IMR-90 (cell line): ENCODE measurements around the gene TEC. TPM values are rescaled to one million over a fixed set of nuclear protein-coding genes. Genes with fewer than 3 reads are reported as not detected.

Source experiments
- ATAC-seq: fragments of 200-7000 bp; cut with Tn5 transposase; 2 replicates; pipeline ENCODE4 v1.9.1; 2020; ENCODE audit warnings: low read depth, mild to moderate bottlenecking, moderate library complexity
- BruUV-seq: library from RNA; stranded (reverse); fragments of 400-500 nt; replicated peaks from 2 replicates; lab custom pipeline; 2021; lab: Mats Ljungman, UMichigan
- CTCF ChIA-PET: fragments of 300-600 bp; formaldehyde crosslinking; extraction: SDS; loops from one replicate; lab custom pipeline; 2021; ENCODE audit warnings: antibody characterized with exemption; lab: Yijun Ruan, JAX
- POLR2A ChIA-PET: fragments of 300-600 bp; sonication (Branson Sonifier 250); formaldehyde crosslinking; loops from one replicate; lab custom pipeline; 2022; ENCODE audit warnings: antibody characterized with exemption; ENCODE audit not compliant: unreplicated experiment; lab: Charles Lee
- DNase-seq: peaks from one replicate; pipeline ENCODE4 v3.0.0; 2013
- H2AFZ ChIP-seq: replicated peaks from 2 replicates; pipeline ENCODE3; 2013; ENCODE audit warnings: low read length, mild to moderate bottlenecking; ENCODE audit not compliant: poor library complexity
- H2AK5ac ChIP-seq: 2 replicates; pipeline ENCODE4 v1.6.1; 2013; ENCODE audit warnings: low read depth, low read length, inconsistent platforms
- H2AK9ac ChIP-seq: replicated peaks from 2 replicates; pipeline ENCODE3; 2013; ENCODE audit warnings: mild to moderate bottlenecking, low read depth, low read length, moderate library complexity; ENCODE audit not compliant: poor library complexity
- H2BK120ac ChIP-seq: 2 replicates; pipeline ENCODE4 v1.6.1; 2013; ENCODE audit warnings: low read depth, low read length, inconsistent platforms
- H2BK15ac ChIP-seq: 3 replicates; pipeline ENCODE4 v1.6.1; 2013; ENCODE audit warnings: low read depth, low read length, inconsistent platforms
- H2BK20ac ChIP-seq: 2 replicates; pipeline ENCODE4 v1.6.1; 2013; ENCODE audit warnings: low read depth, mild to moderate bottlenecking, inconsistent platforms, low read length, moderate library complexity
- H2BK5ac ChIP-seq: 2 replicates; pipeline ENCODE4 v1.6.1; 2013; ENCODE audit warnings: mild to moderate bottlenecking, low read depth, low read length, inconsistent platforms; ENCODE audit not compliant: poor library complexity, severe bottlenecking
- H3K14ac ChIP-seq: replicated peaks from 2 replicates; pipeline ENCODE4 v1.6.1; 2013; ENCODE audit warnings: low read depth, low read length, inconsistent platforms
- H3K18ac ChIP-seq: 2 replicates; pipeline ENCODE4 v1.6.1; 2013; ENCODE audit warnings: low read depth, low read length, control low read depth
- H3K23ac ChIP-seq: 2 replicates; pipeline ENCODE4 v1.6.1; 2013; ENCODE audit warnings: low read depth, low read length, inconsistent platforms
- H3K27ac ChIP-seq: 2 replicates; pipeline ENCODE4 v1.5.1; 2013; ENCODE audit warnings: mild to moderate bottlenecking, control low read depth, low read length; ENCODE audit not compliant: insufficient read depth
- H3K27me3 ChIP-seq: 2 replicates; pipeline ENCODE4 v1.6.1; 2013; ENCODE audit warnings: low read length; ENCODE audit not compliant: control insufficient read depth, insufficient read depth
- H3K36me3 ChIP-seq: 2 replicates; pipeline ENCODE4 v1.6.1; 2013; ENCODE audit warnings: low read length, mixed read lengths; ENCODE audit not compliant: control insufficient read depth, insufficient read depth
- H3K4ac ChIP-seq: 2 replicates; pipeline ENCODE4 v1.6.1; 2013; ENCODE audit warnings: low read depth, low read length, inconsistent platforms
- H3K4me1 ChIP-seq: 2 replicates; pipeline ENCODE4 v1.6.1; 2013; ENCODE audit warnings: low read length, mixed read lengths; ENCODE audit not compliant: control insufficient read depth, insufficient read depth
- H3K4me2 ChIP-seq: 2 replicates; pipeline ENCODE4 v1.6.1; 2013; ENCODE audit warnings: low read depth, mild to moderate bottlenecking, control low read depth, low read length, moderate library complexity
- H3K4me3 ChIP-seq: 2 replicates; pipeline ENCODE4 v1.5.1; 2013; ENCODE audit warnings: low read depth, mild to moderate bottlenecking, control low read depth, low read length, moderate library complexity; ENCODE audit not compliant: insufficient read depth
- H3K56ac ChIP-seq: 2 replicates; pipeline ENCODE4 v1.6.1; 2013; ENCODE audit warnings: low read length, inconsistent platforms; ENCODE audit not compliant: insufficient read depth; ENCODE audit errors: extremely low read depth
- H3K79me1 ChIP-seq, 2 experiments: 2 replicates each; pipeline ENCODE4 v1.6.1; 2013; ENCODE audit warnings: low read length in 2 of 2, inconsistent platforms in 1 of 2, low read depth in 1 of 2
- H3K9ac ChIP-seq: 2 replicates; pipeline ENCODE4 v1.6.1; 2013; ENCODE audit warnings: low read depth, low read length, control low read depth
- H3K9me1 ChIP-seq: 2 replicates; pipeline ENCODE4 v1.6.1; 2013; ENCODE audit warnings: low read length, inconsistent platforms; ENCODE audit not compliant: insufficient read depth
- H3K9me3 ChIP-seq: 2 replicates; pipeline ENCODE4 v1.6.1; 2013; ENCODE audit warnings: low read length; ENCODE audit not compliant: control insufficient read depth, insufficient read depth
- H4K20me1 ChIP-seq: 2 replicates; pipeline ENCODE4 v1.6.1; 2013; ENCODE audit warnings: low read length, inconsistent platforms; ENCODE audit not compliant: insufficient read depth
- H4K5ac ChIP-seq: 2 replicates; pipeline ENCODE4 v1.6.1; 2013; ENCODE audit warnings: mild to moderate bottlenecking, low read depth, low read length, control low read depth
- H4K8ac ChIP-seq, 2 experiments: 2 replicates each; pipeline ENCODE4 v1.6.1; 2013; ENCODE audit warnings: low read depth in 2 of 2, low read length in 2 of 2, control low read depth in 1 of 2, inconsistent platforms in 1 of 2
- H4K91ac ChIP-seq: 2 replicates; pipeline ENCODE4 v1.6.1; 2013; ENCODE audit warnings: low read depth, low read length, inconsistent platforms; ENCODE audit not compliant: insufficient read depth
- BHLHE40 ChIP-seq: fragments of 150-350 bp; IDR thresholded peaks from 2 replicates; pipeline ENCODE4 v1.6.1; 2016; ENCODE audit warnings: mild to moderate bottlenecking, low read depth, low read length
- CEBPB ChIP-seq: IDR thresholded peaks from 2 replicates; pipeline ENCODE4 v1.6.1; 2012; ENCODE audit warnings: low read depth, low read length, improper control_type of control experiment
- CHD1 ChIP-seq: IDR thresholded peaks from 2 replicates; pipeline ENCODE4 v1.6.1; 2012; ENCODE audit warnings: low read depth, low read length, improper control_type of control experiment
- ELK1 ChIP-seq: fragments of 150-350 bp; IDR thresholded peaks from 2 replicates; pipeline ENCODE4 v1.6.1; 2016; ENCODE audit warnings: low read depth, mild to moderate bottlenecking, low read length, moderate library complexity, borderline replicate concordance
- FOS ChIP-seq: fragments of 150-350 bp; IDR thresholded peaks from 2 replicates; pipeline ENCODE4 v1.6.1; 2016; ENCODE audit warnings: low read depth, low read length
- MAZ ChIP-seq: IDR thresholded peaks from 2 replicates; pipeline ENCODE4 v1.6.1; 2012; ENCODE audit warnings: low read depth, mild to moderate bottlenecking, low read length, improper control_type of control experiment, moderate library complexity, borderline replicate concordance
- MXI1 ChIP-seq: IDR thresholded peaks from 2 replicates; pipeline ENCODE4 v1.6.1; 2012; ENCODE audit warnings: low read depth, mild to moderate bottlenecking, low read length, moderate library complexity, borderline replicate concordance
- NFE2L2 ChIP-seq: fragments of 150-350 bp; IDR thresholded peaks from 2 replicates; pipeline ENCODE4 v1.6.1; 2016; ENCODE audit warnings: low read depth, mild to moderate bottlenecking, low read length
- POLR2A ChIP-seq: IDR thresholded peaks from 2 replicates; pipeline ENCODE4 v1.6.1; 2012; ENCODE audit warnings: mild to moderate bottlenecking, low read depth, low read length
- RAD21 ChIP-seq: IDR thresholded peaks from 2 replicates; pipeline ENCODE4 v1.6.1; 2012; ENCODE audit warnings: low read length, improper control_type of control experiment
- RCOR1 ChIP-seq: IDR thresholded peaks from 2 replicates; pipeline ENCODE4 v1.6.1; 2012; ENCODE audit warnings: mild to moderate bottlenecking, low read length, improper control_type of control experiment; ENCODE audit not compliant: insufficient replicate concordance
- SMC3 ChIP-seq: fragments of 150-350 bp; IDR thresholded peaks from 2 replicates; pipeline ENCODE4 v1.6.1; 2016; ENCODE audit warnings: low read depth, mild to moderate bottlenecking, antibody characterized with exemption, low read length, moderate library complexity
- USF2 ChIP-seq: fragments of 150-350 bp; IDR thresholded peaks from 2 replicates; pipeline ENCODE4 v1.6.1; 2017; ENCODE audit warnings: mild to moderate bottlenecking, antibody characterized with exemption, low read length, low read depth
- WGBS, 2 experiments: methylation state at CpG; one replicate each; pipeline versions ENCODE4 v1.1.5 to v1.1.7; 2013; ENCODE audit warnings: missing lambda C conversion rate in 2 of 2; ENCODE audit not compliant: insufficient read length in 1 of 2; ENCODE audit errors: extremely low coverage in 2 of 2; 5-methylcytosine and 5-hydroxymethylcytosine counted together
- dilution Hi-C: fragments of 300-500 bp; cut with HindIII; formaldehyde crosslinking; loops from one replicate; pipeline ENCODE4 v1.14.3; 2018; ENCODE audit warnings: low sequenced_read_pairs; ENCODE audit not compliant: unreplicated experiment
- in situ Hi-C: fragments of 300-500 bp; cut with MboI; formaldehyde crosslinking; loops from 3 replicates; pipeline ENCODE4 v1.14.3; 2019; ENCODE audit warnings: low sequenced_read_pairs, inconsistent platforms, mixed read lengths
- intact Hi-C: fragments of 100-400 bp; cut with micrococcal nuclease; formaldehyde crosslinking; loops from 2 replicates; pipeline ENCODE4 v1.10.0; 2022
- polyA plus RNA-seq, 3 experiments: library from polyadenylated mRNA; depleted of rRNA; stranded (reverse); fragments of >200 nt; gene quantifications; 2 replicates each; pipeline ENCODE4 v1.2.3, GENCODE V29; 2012; ENCODE audit warnings: low replicate concordance in 1 of 3
- total RNA-seq: library from RNA; depleted of rRNA; stranded (reverse); fragments of >200 nt; gene quantifications from 2 replicates; pipeline ENCODE4 v1.2.3, GENCODE V29; 2012

The TEC gene
- total and polyA plus RNA-seq, 2 of the 4 experiments (the other 2 are of a cell fraction) = 0.39 to 0.54 TPM

- Histone ChIP-seq H2AK9ac (no peak overlapping the region), H2BK120ac (no peak overlapping the region), H2AK5ac (no peak overlapping the region), H3K14ac (no peak overlapping the region), H2BK20ac (no peak overlapping the region), H3K4me2 (no peak overlapping the region), H3K4ac (no peak overlapping the region), H2AFZ (peak overlapping the region; percentile 75), H4K91ac (no peak overlapping the region), H3K4me3 (no peak overlapping the region), H3K56ac (no peak overlapping the region), H2BK5ac (no peak overlapping the region), H3K4me1 (peaks cover 5% of the 10 kb centered on the region), H4K5ac (no peak overlapping the region), H3K9ac (no peak overlapping the region), H4K8ac (no peak overlapping the region), H3K18ac (no peak overlapping the region), H3K36me3 (no peaks in the 10 kb centered on the region), H3K23ac (no peak overlapping the region), H4K20me1 (no peaks in the 10 kb centered on the region), H3K27me3 (no peaks in the 10 kb centered on the region), H3K27ac (no peak overlapping the region), H3K9me1 (peaks cover 5% of the 10 kb centered on the region), H3K9me3 (no peaks in the 10 kb centered on the region), H3K79me1 (no peaks in the 10 kb centered on the region), H2BK15ac (no peak overlapping the region)
- DNase-seq = peak; percentile 21
- WGBS, 2 experiments = no CpG with 5 or more reads among the region's 6 CpGs
- no peak for ATAC-seq
- BruUV-seq = no TSS peak
- TF ChIP-seq BHLHE40 (no peak), MXI1 (no peak), SMC3 (no peak), FOS (no peak), CHD1 (no peak), MAZ (no peak), POLR2A (no peak), CEBPB (no peak), RCOR1 (no peak), ELK1 (no peak), NFE2L2 (no peak), RAD21 (no peak), USF2 (no peak)
- POLR2A ChIA-PET = no interaction called here
- intact Hi-C loops = no loop called here
- dilution Hi-C loops = no loop called here
- CTCF ChIA-PET = no interaction called here
- in situ Hi-C loops = no loop called here
Observed at GRCh38 chr4:48296365-48296764, 26.7 kb upstream of the TEC start.
